HG03457 (cell line): ENCODE data around the gene CAMK2A.

Experiments
- ATAC-seq: cut with Tn5 transposase; IDR thresholded peaks from one replicate; pipeline ENCODE4 v1.9.1; 2021; ENCODE audit warnings: moderate number of reproducible peaks; ENCODE audit not compliant: unreplicated experiment

CAMK2A gene

GRCh38 chr5:150190503-150190979 lies 99.0 kb downstream of the CAMK2A start:
- ATAC-seq, result no peak

- no peak for ATAC-seq
Measured at GRCh38 chr5:150189728-150190502, 99.7 kb downstream of the CAMK2A start, which contains the start of gene SLC6A7. Gene SLC6A7, plus strand, starts transcription at chr5:150190062. Its CDS starts 266 bp downstream, at chr5:150190328.

DNA sequence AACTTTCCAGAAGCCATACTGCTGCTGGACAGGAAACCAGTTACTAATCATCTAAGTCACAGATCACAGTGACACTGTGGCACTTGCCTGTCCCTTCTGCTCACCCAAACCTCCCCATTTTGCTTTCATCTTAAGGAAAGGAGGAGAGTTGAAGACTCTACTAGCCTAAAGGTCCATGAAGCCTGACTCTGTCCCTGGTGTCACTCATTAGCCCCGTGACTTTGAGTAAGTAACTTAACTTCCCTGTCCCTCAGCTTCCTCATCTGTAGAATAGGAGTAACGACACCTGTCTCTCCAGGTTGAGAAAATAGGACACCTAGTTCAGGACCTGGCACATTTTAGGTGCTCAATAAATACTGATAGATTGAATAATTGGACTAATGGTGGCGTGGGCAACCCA lies 100.2 kb downstream of the CAMK2A start:
- no peak for ATAC-seq

DNA sequence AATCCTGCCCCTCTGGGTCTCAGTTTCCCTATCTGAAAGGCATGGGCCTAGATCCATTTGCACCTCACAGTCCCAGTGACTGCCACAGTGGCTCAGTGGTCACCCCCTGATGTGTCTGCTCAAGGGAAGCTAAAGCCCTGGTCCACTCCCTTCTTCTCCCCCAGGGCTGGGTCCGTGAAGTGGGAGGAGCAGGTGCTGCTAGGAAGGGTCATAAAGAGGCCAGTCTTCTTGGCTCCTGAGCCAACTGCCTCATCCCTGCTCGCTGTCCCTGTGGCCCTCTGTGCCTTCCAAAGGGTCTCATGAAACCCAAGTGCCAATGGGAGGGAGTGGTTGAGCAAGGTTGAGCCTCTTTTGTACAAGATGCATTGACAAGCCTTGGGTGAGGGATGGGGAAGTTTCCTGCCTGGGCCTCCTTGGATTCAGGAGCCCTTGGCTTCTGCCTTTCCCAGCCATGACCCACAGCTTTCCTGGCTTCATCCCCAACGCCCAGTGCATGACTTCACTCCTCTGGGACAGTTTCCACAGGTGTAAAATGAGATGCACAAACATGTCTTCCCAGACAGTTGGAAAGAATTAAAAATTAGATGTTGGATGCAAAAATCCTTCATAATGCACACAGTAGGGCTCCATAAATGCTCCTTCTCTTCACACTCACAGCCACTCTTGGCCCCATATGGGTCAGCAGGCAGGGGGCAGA lies 101.3 kb downstream of the CAMK2A start:
- no peak for ATAC-seq

- ATAC-seq, result no peak
Measured at GRCh38 chr5:150186897-150187296, 102.7 kb downstream of the CAMK2A start.

DNA sequence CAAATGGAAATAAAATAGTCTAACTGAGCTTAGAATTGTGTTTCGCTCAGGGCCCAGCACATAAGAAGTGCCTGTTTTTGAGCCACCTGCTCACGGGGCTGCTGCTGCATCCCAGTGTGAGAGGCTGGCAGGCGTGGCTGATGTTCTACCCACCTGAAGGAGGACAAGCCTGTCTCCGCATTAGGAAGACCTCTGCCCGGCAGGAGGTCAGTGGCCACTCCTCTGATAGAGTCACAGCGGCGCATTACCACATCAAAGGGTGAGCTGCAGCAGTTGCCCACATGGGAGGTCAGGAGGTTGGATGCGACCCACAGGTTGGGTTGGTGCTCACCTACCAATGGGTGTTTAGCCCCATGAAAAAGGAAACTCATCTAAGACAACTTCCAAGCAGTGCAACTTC lies 103.4 kb downstream of the CAMK2A start:
- ATAC-seq, result no peak

DNA sequence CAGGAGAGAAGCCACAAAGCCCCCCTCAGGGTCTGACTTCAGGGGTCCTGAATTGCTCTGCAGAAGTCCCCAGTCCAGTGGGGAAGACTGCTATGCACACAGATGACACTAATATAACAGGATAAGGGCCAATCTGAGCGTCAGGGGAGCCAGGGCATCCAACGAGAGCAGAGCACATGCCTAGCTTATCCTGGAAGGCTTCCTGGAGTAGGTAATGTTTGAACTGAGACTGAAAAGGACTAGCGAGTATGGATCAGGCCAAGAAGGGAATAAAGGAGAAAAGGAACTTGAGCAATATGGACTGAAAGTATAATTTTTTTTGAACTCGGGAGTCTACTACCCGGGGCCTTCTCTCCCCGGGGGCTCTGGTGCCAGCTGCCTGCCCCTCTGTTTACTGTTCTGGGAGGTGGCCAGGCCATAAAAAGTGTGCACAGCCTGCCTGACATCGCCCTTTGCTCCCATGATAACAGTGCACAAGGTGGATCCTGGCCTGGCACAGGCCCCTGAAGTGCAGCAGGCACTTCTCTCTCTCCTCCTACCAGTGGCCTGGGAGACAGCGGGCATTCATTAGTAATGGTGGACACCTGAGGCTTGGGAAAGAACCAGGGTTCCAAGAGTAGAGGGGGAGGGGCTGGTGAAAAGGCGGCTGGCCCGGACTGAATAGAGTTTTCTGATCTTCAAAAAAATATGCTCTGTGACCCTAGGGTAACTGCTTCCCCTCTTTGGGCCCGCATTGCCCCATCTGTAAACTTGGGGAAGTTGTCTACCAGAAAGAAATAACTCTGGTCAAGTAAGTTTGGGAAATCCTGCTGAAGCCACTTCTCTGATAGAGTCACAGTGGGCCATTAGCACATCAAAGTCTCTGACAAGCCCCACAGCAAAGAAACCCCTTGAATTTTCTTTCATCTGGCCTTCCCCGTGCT lies 104.3 kb downstream of the CAMK2A start:
- ATAC-seq, result no peak

- no peak for ATAC-seq
Measured at GRCh38 chr5:150184006-150184405, 105.6 kb downstream of the CAMK2A start.

GRCh38 chr5:150183436-150183835 lies 106.1 kb downstream of the CAMK2A start:
- no peak for ATAC-seq

- no peak for ATAC-seq
Measured at GRCh38 chr5:150182774-150183173, 106.8 kb downstream of the CAMK2A start.

- ATAC-seq, result no peak
Measured at GRCh38 chr5:150181766-150182545, 107.6 kb downstream of the CAMK2A start.

GRCh38 chr5:150181027-150181426 lies 108.5 kb downstream of the CAMK2A start:
- no peak for ATAC-seq

DNA sequence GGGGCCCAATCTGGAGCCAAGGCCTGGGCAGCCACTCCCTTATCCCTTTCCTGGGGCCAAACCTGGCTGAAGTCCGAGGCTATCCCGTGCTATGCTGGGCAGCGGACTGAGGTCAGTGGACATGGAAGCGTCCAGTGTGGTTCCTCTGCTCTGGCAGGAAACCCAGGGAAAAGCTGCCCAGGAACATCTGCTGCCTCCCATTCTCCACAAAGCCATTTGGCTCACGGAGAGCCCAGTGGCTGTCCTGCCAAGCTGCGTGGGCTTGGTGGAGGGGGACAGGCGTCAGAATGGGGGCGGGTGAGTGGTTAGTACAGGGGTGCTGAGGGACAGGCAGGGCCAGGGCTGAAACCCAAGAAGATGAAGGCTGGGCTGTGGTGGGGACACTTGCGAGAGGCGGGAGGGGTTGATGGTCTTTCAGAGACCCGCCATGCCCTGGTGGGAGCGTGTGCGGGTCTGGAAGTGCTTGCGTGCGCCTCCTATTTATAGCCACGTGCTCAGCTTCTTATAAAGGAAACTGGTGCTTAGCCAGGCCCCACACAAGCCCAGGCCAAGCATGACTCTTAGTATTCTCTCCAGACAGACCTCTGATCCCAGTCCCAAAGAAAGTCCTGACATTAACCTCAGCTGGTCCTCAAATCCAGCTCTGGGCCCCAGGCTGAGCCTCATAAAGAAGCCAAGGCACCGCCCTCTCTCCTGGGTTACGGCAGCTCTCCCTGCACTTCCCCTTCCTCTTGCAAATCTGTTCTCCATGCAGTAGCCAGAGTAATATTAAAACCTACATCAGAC lies 109.1 kb downstream of the CAMK2A start:
- no peak for ATAC-seq

DNA sequence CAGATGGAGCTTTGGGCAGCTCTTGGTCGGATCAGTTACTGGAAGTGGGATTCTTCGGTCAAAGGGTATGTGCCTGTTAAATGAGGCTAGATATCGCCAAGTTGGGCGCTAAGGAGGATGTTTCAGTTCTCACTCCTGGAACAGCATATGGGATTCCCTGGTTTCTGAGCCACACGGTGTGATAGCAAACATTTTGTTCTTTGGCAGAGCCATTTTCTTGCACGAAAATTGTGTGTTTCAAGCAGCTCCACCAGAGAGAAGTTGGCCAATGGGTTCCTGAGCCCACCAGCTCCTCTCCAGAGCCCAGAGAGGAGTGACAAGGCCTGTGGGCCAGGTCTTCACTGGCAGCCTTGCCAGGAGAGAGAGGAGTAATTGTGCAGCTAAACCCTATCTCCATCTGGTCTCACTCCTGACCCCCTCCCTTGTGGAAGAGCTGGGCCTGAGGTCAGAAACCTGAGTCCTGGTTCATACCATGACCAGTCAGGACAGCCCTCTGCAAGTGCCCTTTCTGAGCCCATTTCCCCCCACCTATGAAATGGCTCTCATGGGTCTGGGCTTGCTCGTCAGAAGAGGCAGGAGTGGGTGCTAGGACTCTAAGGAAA lies 110.5 kb downstream of the CAMK2A start:
- no peak for ATAC-seq

DNA sequence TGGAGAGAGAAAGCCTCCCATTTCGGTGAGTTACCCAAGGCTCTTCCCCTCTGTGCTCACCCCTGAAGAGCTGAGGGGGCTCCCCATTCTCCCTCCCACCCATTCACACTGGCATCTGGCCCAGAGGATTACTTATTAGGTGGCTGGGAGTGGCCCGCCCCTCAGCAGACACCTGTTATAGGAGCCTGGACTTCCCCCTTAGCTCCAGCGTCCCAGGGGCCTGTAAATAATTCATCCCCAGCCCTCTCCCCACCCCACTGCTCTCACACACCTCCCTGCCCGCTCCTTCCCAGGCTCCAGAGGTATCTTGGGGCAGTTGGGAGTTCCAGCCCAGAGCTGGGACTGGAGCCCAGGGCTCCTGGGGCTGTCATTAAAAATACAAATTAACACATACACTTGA lies 111.3 kb downstream of the CAMK2A start:
- ATAC-seq, result no peak

DNA sequence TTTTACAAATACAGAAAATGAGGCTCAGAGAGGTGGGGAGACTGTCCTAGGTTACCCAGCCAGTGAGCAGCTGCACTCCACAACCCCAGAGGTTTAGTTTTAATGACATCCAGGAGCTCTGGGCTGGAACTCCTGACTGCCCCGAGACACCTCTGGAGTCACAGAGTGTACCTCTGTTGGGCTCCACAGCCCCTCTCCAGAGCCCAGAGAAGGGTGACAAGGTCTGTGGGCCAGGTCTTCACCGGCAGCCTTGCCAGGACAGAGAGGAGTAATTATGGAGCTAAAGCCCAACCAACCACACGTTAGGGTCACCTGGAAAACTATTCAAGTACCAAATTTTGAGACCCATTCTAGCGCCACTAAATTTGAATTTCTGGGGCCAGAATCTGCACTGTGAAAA lies 111.9 kb downstream of the CAMK2A start:
- no peak for ATAC-seq

GRCh38 chr5:150176745-150177477 lies 112.7 kb downstream of the CAMK2A start:
- ATAC-seq, result no peak

- ATAC-seq, result no peak
Measured at GRCh38 chr5:150175536-150175935, 114.0 kb downstream of the CAMK2A start.

GRCh38 chr5:150175076-150175475 lies 114.5 kb downstream of the CAMK2A start:
- ATAC-seq, result no peak
